ENCODE results near the gene SUGT1.
A peak's percentile ranks its signal among the peaks of the same experiment; 100 is the strongest.

Gene SUGT1

DNA sequence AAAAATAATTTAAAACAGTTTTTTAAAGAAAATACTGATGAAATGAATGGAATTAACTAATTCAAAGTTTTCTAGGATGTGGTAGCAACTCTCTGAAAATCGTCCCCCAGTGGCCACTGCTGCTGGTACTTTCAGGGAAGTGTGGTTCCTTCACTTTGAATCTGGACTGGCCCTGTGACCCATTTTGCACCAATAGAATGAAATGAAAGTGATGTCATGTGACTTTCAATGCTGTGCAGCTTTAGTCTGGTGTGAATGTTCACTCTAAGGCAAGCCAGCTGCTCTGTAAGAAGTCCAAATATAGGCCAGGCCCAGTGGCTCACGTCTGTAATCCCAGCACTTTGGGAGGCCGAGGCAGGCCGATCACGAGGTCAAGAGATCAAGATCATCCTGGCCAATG, 36.8 kb upstream of the SUGT1 start (continued):
- TF ChIP-seq ZNF324 (tag by site-specific recombination; IDR thresholded peaks at IDR 0.05): no peak
- no peak for TF ChIP-seq ZBTB8A (tag by site-specific recombination; IDR thresholded peaks at IDR 0.05)
- TF ChIP-seq ZNF623 (tag by site-specific recombination; IDR thresholded peaks at IDR 0.05): no peak
- TF ChIP-seq YY1 (tag by site-specific recombination; IDR thresholded peaks at IDR 0.05): no peak
- TF ChIP-seq, protein P1, sequence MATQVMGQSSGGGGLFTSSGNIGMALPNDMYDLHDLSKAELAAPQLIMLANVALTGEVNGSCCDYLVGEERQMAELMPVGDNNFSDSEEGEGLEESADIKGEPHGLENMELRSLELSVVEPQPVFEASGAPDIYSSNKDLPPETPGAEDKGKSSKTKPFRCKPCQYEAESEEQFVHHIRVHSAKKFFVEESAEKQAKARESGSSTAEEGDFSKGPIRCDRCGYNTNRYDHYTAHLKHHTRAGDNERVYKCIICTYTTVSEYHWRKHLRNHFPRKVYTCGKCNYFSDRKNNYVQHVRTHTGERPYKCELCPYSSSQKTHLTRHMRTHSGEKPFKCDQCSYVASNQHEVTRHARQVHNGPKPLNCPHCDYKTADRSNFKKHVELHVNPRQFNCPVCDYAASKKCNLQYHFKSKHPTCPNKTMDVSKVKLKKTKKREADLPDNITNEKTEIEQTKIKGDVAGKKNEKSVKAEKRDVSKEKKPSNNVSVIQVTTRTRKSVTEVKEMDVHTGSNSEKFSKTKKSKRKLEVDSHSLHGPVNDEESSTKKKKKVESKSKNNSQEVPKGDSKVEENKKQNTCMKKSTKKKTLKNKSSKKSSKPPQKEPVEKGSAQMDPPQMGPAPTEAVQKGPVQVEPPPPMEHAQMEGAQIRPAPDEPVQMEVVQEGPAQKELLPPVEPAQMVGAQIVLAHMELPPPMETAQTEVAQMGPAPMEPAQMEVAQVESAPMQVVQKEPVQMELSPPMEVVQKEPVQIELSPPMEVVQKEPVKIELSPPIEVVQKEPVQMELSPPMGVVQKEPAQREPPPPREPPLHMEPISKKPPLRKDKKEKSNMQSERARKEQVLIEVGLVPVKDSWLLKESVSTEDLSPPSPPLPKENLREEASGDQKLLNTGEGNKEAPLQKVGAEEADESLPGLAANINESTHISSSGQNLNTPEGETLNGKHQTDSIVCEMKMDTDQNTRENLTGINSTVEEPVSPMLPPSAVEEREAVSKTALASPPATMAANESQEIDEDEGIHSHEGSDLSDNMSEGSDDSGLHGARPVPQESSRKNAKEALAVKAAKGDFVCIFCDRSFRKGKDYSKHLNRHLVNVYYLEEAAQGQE (tag by site-specific recombination; IDR thresholded peaks at IDR 0.05): no peak

DNA sequence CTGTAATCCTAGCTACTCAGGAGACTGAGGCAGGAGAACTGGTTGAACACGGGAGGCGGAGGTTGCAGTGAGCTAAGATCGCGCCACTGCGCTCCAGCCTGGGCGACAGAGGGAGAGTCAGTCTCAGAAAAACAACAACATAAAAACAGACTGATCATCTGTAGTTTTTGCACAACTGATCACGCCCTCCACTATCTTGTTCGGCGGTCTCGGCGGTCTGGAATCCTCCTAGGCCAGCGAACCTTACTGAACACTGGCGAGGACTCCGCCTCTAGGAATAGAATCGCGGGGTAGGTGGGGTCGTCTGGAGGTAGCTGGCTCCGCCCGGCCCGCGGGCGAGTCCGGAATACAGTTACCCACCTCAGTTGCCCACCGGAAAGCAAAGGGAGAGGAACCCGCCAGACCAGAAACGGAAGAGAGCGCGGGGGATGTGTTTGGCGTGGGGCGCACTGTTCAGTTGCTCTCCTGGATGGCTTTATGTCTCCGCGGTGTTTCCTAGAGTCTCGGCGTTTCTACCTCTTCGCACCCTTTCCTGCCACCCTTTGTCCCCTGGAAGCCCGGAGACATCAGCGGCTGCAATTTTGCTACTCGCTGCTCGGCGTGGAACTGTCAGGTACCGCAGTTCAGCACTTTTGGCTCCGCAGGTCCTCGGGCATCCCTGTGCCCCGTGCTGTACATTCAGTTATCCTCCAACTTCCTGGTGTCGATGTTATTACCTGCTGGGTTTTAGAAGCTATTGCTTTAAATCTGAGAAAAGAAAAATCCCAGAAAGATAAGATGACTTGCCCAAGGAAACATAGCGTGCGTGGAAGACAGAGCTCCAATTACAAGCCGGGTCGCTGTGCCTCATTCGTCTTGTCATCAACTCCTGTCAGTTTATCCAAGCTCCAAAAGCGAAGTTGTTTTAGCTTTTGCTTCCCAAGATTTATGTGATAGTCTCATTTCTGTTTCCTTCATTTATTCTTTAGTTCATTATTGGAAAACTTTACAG, 35.3 kb upstream of the SUGT1 start:
- H3K36me3 ChIP-seq (ENCODE audit: control insufficient read depth in 2 of 2, insufficient read depth in 1 of 2, low read length in 2 of 2): peaks cover 0 to under 1% of the 10 kb centered on the region in 2 experiments
- CTCF ChIA-PET: interaction anchor here (0.7 to 1.6 kb wide), 4 partner anchors 35 to 534 kb away, joined by 3 to 6 read pairs (median 4); partner anchors contain the start of gene SUGT1
- 0 out of 2 replicates have a peak, but pooled peaks cover 2% of the 10 kb centered on the region for H3K4me1 ChIP-seq (ENCODE audit: control insufficient read depth, insufficient read depth, low read length)
- POLR2A ChIA-PET: interaction anchor here (0.5 to 2.0 kb wide), 8 partner anchors 9 to 796 kb away, joined by 3 to 35 read pairs (median 6); partner anchors contain the start of genes PCDH8 and SUGT1
- H3K9me3 ChIP-seq (ENCODE audit: control insufficient read depth, insufficient read depth, low read depth, low read length): no peaks in the 10 kb centered on the region
- H3K27ac ChIP-seq (ENCODE audit: extremely low read depth, low read depth, low read length): peak overlapping the region; percentile 21; the same call in 1 of the 2 replicates
- peak overlapping the region; percentile 83 for H3K4me3 ChIP-seq (ENCODE audit: low read depth, low read length)
- TF ChIP-seq, protein P2, sequence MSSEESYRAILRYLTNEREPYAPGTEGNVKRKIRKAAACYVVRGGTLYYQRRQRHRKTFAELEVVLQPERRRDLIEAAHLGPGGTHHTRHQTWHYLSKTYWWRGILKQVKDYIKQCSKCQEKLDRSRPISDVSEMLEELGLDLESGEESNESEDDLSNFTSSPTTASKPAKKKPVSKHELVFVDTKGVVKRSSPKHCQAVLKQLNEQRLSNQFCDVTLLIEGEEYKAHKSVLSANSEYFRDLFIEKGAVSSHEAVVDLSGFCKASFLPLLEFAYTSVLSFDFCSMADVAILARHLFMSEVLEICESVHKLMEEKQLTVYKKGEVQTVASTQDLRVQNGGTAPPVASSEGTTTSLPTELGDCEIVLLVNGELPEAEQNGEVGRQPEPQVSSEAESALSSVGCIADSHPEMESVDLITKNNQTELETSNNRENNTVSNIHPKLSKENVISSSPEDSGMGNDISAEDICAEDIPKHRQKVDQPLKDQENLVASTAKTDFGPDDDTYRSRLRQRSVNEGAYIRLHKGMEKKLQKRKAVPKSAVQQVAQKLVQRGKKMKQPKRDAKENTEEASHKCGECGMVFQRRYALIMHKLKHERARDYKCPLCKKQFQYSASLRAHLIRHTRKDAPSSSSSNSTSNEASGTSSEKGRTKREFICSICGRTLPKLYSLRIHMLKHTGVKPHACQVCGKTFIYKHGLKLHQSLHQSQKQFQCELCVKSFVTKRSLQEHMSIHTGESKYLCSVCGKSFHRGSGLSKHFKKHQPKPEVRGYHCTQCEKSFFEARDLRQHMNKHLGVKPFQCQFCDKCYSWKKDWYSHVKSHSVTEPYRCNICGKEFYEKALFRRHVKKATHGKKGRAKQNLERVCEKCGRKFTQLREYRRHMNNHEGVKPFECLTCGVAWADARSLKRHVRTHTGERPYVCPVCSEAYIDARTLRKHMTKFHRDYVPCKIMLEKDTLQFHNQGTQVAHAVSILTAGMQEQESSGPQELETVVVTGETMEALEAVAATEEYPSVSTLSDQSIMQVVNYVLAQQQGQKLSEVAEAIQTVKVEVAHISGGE (tag by site-specific recombination; conservative IDR thresholded peaks at IDR 0.05; ENCODE audit: low read depth): peak; percentile 99
- TF ChIP-seq KLF1 (tag by site-specific recombination; IDR thresholded peaks at IDR 0.05) (peak; percentile 86), ZNF830 (tag by site-specific recombination; IDR thresholded peaks at IDR 0.05; ENCODE audit: low read depth) (no peak), TRIM28 (IDR thresholded peaks at IDR 0.05; ENCODE audit: borderline replicate concordance, low read length) (no peak), ZNF561 (tag by site-specific recombination; IDR thresholded peaks at IDR 0.05; ENCODE audit: borderline replicate concordance) (peak; percentile 87; the same call in 1 of the 2 replicates), ZNF311 (tag by site-specific recombination; IDR thresholded peaks at IDR 0.05; ENCODE audit: borderline replicate concordance) (no peak), ZNF623 (tag by site-specific recombination; IDR thresholded peaks at IDR 0.05) (no peak), ZNF112 (tag by site-specific recombination; IDR thresholded peaks at IDR 0.05) (no peak), ZNF837 (tag by site-specific recombination; IDR thresholded peaks at IDR 0.05) (no peak), ZNF555 (tag by site-specific recombination; conservative IDR thresholded peaks at IDR 0.05) (no peak), KLF8 (tag by site-specific recombination; IDR thresholded peaks at IDR 0.05) (peak; percentile 86), ZNF600 (tag by site-specific recombination; IDR thresholded peaks at IDR 0.05) (peak; percentile 94), ZXDB (tag by site-specific recombination; IDR thresholded peaks at IDR 0.05) (peak; percentile 74), ZBTB48 (tag by site-specific recombination; IDR thresholded peaks at IDR 0.05) (no peak)
- TF ChIP-seq, protein P3, sequence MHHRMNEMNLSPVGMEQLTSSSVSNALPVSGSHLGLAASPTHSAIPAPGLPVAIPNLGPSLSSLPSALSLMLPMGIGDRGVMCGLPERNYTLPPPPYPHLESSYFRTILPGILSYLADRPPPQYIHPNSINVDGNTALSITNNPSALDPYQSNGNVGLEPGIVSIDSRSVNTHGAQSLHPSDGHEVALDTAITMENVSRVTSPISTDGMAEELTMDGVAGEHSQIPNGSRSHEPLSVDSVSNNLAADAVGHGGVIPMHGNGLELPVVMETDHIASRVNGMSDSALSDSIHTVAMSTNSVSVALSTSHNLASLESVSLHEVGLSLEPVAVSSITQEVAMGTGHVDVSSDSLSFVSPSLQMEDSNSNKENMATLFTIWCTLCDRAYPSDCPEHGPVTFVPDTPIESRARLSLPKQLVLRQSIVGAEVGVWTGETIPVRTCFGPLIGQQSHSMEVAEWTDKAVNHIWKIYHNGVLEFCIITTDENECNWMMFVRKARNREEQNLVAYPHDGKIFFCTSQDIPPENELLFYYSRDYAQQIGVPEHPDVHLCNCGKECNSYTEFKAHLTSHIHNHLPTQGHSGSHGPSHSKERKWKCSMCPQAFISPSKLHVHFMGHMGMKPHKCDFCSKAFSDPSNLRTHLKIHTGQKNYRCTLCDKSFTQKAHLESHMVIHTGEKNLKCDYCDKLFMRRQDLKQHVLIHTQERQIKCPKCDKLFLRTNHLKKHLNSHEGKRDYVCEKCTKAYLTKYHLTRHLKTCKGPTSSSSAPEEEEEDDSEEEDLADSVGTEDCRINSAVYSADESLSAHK (tag by site-specific recombination; IDR thresholded peaks at IDR 0.05): peak; percentile 12; the same call in 1 of the 2 replicates
- TF ChIP-seq, protein P1 (tag by site-specific recombination; IDR thresholded peaks at IDR 0.05): peak; percentile 58; the same call in 1 of the 2 replicates
- TF ChIP-seq, protein P4, sequence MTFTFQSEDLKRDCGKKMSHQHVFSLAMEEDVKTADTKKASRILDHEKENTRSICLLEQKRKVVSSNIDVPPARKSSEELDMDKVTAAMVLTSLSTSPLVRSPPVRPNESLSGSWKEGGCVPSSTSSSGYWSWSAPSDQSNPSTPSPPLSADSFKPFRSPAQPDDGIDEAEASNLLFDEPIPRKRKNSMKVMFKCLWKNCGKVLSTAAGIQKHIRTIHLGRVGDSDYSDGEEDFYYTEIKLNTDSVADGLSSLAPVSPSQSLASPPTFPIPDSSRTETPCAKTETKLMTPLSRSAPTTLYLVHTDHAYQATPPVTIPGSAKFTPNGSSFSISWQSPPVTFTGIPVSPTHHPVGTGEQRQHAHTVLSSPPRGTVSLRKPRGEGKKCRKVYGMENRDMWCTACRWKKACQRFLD (tag by site-specific recombination; IDR thresholded peaks at IDR 0.05): no peak

Data from HEK293 (cell line).